Measurements from ENCODE around the gene FSIP1. TPM values are rescaled to one million over a fixed set of nuclear protein-coding genes. Genes with fewer than 3 reads are reported as not detected.

The FSIP1 gene
- under 1 TPM; 0.38 to 0.81 TPM for total RNA-seq
- 1 to 10 TPM in 2 of 6 donors, under 1 TPM in 4; 0.82 to 2.7 (median 0.85) TPM for polyA plus RNA-seq (ENCODE audit: insufficient read length in 6 of 6)
- long read RNA-seq, donor 1, result 0 reads
- long read RNA-seq, donor 2, result 0 reads
- long read RNA-seq, donor 3, result 0 reads
- long read RNA-seq, donor 4, result 0 reads
- long read RNA-seq, donor 5, result 0 reads
- long read RNA-seq, donor 6, result 0 reads
- long read RNA-seq, donor 7, partial matches to known transcripts, result 77 of 84 reads
- long read RNA-seq, donor 7, other reads (novel, unspliced or antisense), result 7 of 84 reads
- long read RNA-seq, donor 8, result 0 reads
- long read RNA-seq, donor 9, result 0 reads
- long read RNA-seq, donor 10, partial matches to known transcripts, result 1 of 1 reads
- long read RNA-seq, donor 10, other reads (novel, unspliced or antisense), result 0 of 1 reads
- long read RNA-seq, donor 11, result 0 reads
- long read RNA-seq, donor 12, result 0 reads

GRCh38 chr15:39782441-39783138 is at the start of gene FSIP1:
Gene FSIP1 (minus strand): TSS chr15:39782841. CDS start chr15:39776524, 6,317 bp downstream.
- intact Hi-C loops (cut with DNase I), result no loop called here
- Histone ChIP-seq H3K4me3 (peak within 1 kb of the TSS; percentile 70 to 73), H3K27ac (peak within 1 kb of the TSS; percentile 72 to 89)

GRCh38 chr15:39830166-39830565 is 47.5 kb upstream of the FSIP1 start:
- no peak for TF ChIP-seq CTCF (IDR thresholded peaks at IDR 0.05)
- Histone ChIP-seq H3K4me1 (no peaks in the 10 kb centered on the region), H3K27me3 (no peaks in the 10 kb centered on the region), H3K4me3 (no peak overlapping the region), H3K27ac (no peak overlapping the region), H3K9me3 (no peaks in the 10 kb centered on the region), H3K36me3 (no peaks in the 10 kb centered on the region)
- DNase-seq (no peak), ATAC-seq (no peak)
- intact Hi-C loops (cut with DNase I), result no loop called here

More at GRCh38 chr15:39782441-39783138, at the start of gene FSIP1:
- ATAC-seq, result peak; percentile 99
- Histone ChIP-seq H3K36me3 (no peaks in the 10 kb centered on the region), H3K27me3 (no peaks in the 10 kb centered on the region), H3K9me3 (no peaks in the 10 kb centered on the region), H3K4me1 (peaks cover 13 to 34% of the 10 kb centered on the region in 2 donors)
- DNase-seq, result peak; percentile 91 to 98 (median 96)
- peak in 1 of 2 donors; percentile 12 for TF ChIP-seq CTCF (IDR thresholded peaks at IDR 0.05)

- H3K27ac ChIP-seq, result no peak overlapping the region
- no peak for ATAC-seq
- H3K9me3 ChIP-seq, result no peaks in the 10 kb centered on the region
- DNase-seq, result peak in 2 of 4 donors; percentile 7 to 55
- intact Hi-C loops (cut with DNase I), result no loop called here
- no peak for TF ChIP-seq CTCF (IDR thresholded peaks at IDR 0.05)
- no peaks in the 10 kb centered on the region for H3K36me3 ChIP-seq
- no peaks in the 10 kb centered on the region for H3K4me1 ChIP-seq
- no peaks in the 10 kb centered on the region for H3K27me3 ChIP-seq
- no peak overlapping the region for H3K4me3 ChIP-seq
Observed at GRCh38 chr15:39828374-39828931, 45.8 kb upstream of the FSIP1 start.

GRCh38 chr15:39826975-39827374 is 44.3 kb upstream of the FSIP1 start:
- intact Hi-C loops (cut with DNase I), result no loop called here
- ATAC-seq (no peak), DNase-seq (no peak)
- Histone ChIP-seq H3K36me3 (no peaks in the 10 kb centered on the region), H3K4me1 (no peaks in the 10 kb centered on the region), H3K9me3 (no peaks in the 10 kb centered on the region), H3K4me3 (no peak overlapping the region), H3K27me3 (no peaks in the 10 kb centered on the region), H3K27ac (no peak overlapping the region)
- no peak for TF ChIP-seq CTCF (IDR thresholded peaks at IDR 0.05)

- no peaks in the 10 kb centered on the region for H3K36me3 ChIP-seq
- intact Hi-C loops (cut with DNase I), result no loop called here
- DNase-seq (no peak), ATAC-seq (no peak)
- H3K4me3 ChIP-seq, result no peak overlapping the region
- H3K27ac ChIP-seq, result no peak overlapping the region
- H3K9me3 ChIP-seq, result no peaks in the 10 kb centered on the region
- no peak for TF ChIP-seq CTCF (IDR thresholded peaks at IDR 0.05)
- H3K27me3 ChIP-seq, result no peaks in the 10 kb centered on the region
- no peaks in the 10 kb centered on the region for H3K4me1 ChIP-seq
Observed at GRCh38 chr15:39823634-39824033, 41.0 kb upstream of the FSIP1 start.

All from left lung (tissue), 14 donors.